Measurements from ENCODE around the gene SYT9. TPM values are rescaled to one million over a fixed set of nuclear protein-coding genes. Genes with fewer than 3 reads are reported as not detected.

SYT9 gene
- total and polyA plus RNA-seq, 10 of the 15 experiments (the other 5 are each of a cell fraction or from before 2014, with no cell fraction given): 0.03 TPM; not detected in 9

- Histone ChIP-seq H3K4me1 (ENCODE audit: control insufficient read depth, insufficient read depth, low read length) (peaks cover 22% of the 10 kb centered on the region), H3K27me3 (replicated peaks in 1 of 2; ENCODE audit: control insufficient read depth in 2 of 2, insufficient read depth in 2 of 2, low read length in 1 of 2) (no peaks in the 10 kb centered on the region), H3K4me2 (ENCODE audit: control insufficient read depth, insufficient read depth) (peak overlapping the region; percentile 99), H3K4me3 (peak overlapping the region; percentile 92), H3K9ac (ENCODE audit: control insufficient read depth, insufficient read depth, low read length) (peak overlapping the region; percentile 96), H3K79me2 (ENCODE audit: control insufficient read depth, insufficient read depth, low read length) (peaks cover 50% of the 10 kb centered on the region), H3K9me3 (replicated peaks; ENCODE audit: control insufficient read depth, insufficient read depth, low read length) (no peaks in the 10 kb centered on the region), H3K27ac (ENCODE audit: control insufficient read depth, insufficient read depth) (peak overlapping the region; percentile 99), H2AFZ (ENCODE audit: control insufficient read depth, low read depth, low read length) (peak overlapping the region; percentile 61), H4K20me1 (ENCODE audit: control insufficient read depth, insufficient read depth) (no peaks in the 10 kb centered on the region), H3K36me3 (ENCODE audit: control insufficient read depth in 2 of 2, insufficient read depth in 2 of 2, low read length in 1 of 2) (no peaks in the 10 kb centered on the region)
- SMC1A ChIA-PET (ENCODE audit: uncharacterized antibody, unreplicated experiment): interaction anchor here (0.7 to 9.6 kb wide), 28 partner anchors 11 to 178 kb away, joined by 3 to 69 read pairs (median 6); partner anchors contain the start of gene CYB5R2
- no TSS peak for BruUV-seq (replicated peaks)
- intact Hi-C loops (cut with micrococcal nuclease; ENCODE audit: unreplicated experiment): loop anchor here (1.0 to 10.0 kb wide), 5 partner anchors 37 to 768 kb away; partner anchors contain the start of gene CYB5R2
- ATAC-seq: peak; percentile 73
- 1% methylated on average over 18 of the region's 18 CpGs for WGBS (ENCODE audit: insufficient coverage, insufficient replicate concordance, low lambda C conversion rate, missing lambda C conversion rate)
- peak; percentile 18 for FAIRE-seq
- no peak for DNase-seq (ENCODE audit: low read depth, low spot score)
- CTCF ChIA-PET: interaction anchor here (0.7 to 8.1 kb wide), 26 partner anchors 9 to 177 kb away, joined by 3 to 67 read pairs (median 8); no protein-coding TSS in a partner anchor
- POLR2A ChIA-PET: interaction anchor here (0.7 to 4.0 kb wide), 10 partner anchors 9 to 151 kb away, joined by 3 to 24 read pairs (median 5); no protein-coding TSS in a partner anchor
- in situ Hi-C loops (cut with MboI): loop anchor here (25.0 kb wide), 1 partner anchor 1825 kb away; the partner anchor contains the start of genes TRIM22 and TRIM5
- RAD21 ChIA-PET (ENCODE audit: unreplicated experiment): interaction anchor here (0.7 to 7.1 kb wide), 23 partner anchors 9 to 160 kb away, joined by 3 to 57 read pairs (median 6); no protein-coding TSS in a partner anchor
- no peak for TF ChIP-seq NFXL1 (IDR thresholded peaks at IDR 0.05; ENCODE audit: borderline replicate concordance)
- TF ChIP-seq SUZ12 (IDR thresholded peaks at IDR 0.05; ENCODE audit: unreplicated experiment): no peak
- TF ChIP-seq MXI1 (IDR thresholded peaks at IDR 0.05; ENCODE audit: low read depth, low read length): peak; percentile 73
- TF ChIP-seq IRF3 (IDR thresholded peaks at IDR 0.05): no peak
- no peak for TF ChIP-seq ZBTB40 (IDR thresholded peaks at IDR 0.05; ENCODE audit: borderline replicate concordance)
- TF ChIP-seq, protein P1, sequence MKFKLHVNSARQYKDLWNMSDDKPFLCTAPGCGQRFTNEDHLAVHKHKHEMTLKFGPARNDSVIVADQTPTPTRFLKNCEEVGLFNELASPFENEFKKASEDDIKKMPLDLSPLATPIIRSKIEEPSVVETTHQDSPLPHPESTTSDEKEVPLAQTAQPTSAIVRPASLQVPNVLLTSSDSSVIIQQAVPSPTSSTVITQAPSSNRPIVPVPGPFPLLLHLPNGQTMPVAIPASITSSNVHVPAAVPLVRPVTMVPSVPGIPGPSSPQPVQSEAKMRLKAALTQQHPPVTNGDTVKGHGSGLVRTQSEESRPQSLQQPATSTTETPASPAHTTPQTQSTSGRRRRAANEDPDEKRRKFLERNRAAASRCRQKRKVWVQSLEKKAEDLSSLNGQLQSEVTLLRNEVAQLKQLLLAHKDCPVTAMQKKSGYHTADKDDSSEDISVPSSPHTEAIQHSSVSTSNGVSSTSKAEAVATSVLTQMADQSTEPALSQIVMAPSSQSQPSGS (IDR thresholded peaks at IDR 0.05; ENCODE audit: low read length): peak; percentile 78; the same call in 1 of the 2 replicates
- TF ChIP-seq EZH2 (IDR thresholded peaks at IDR 0.05; ENCODE audit: borderline replicate concordance, control insufficient read depth, low read depth, low read length): no peak
- no peak for TF ChIP-seq E2F4 (IDR thresholded peaks at IDR 0.05; ENCODE audit: low read depth, low read length)
- no peak; the same call in none of the 2 replicates for TF ChIP-seq SMARCA5 (IDR thresholded peaks at IDR 0.05)
- TF ChIP-seq SREBF2 (IDR thresholded peaks at IDR 0.05; ENCODE audit: low read length): no peak
- no peak for TF ChIP-seq WRNIP1 (IDR thresholded peaks at IDR 0.05; ENCODE audit: borderline replicate concordance, low read depth, low read length)
- TF ChIP-seq CBFB (IDR thresholded peaks at IDR 0.05; ENCODE audit: low read depth): peak; percentile 76; the same call in 1 of the 2 replicates
These were observed 261.0 kb downstream of the SYT9 start for GRCh38 chr11:7512525-7513233.

Data from GM12878 (cell line).